K562 (cell line): ENCODE measurements around the gene CCDC144A.
"Not testable (repeated sequence)": the region's sequence is repeated elsewhere in the genome, so short reads cannot be mapped to it uniquely, and the experiment has no call there.

Source experiments
- CCNT2 ChIP-seq: IDR thresholded peaks from 2 replicates; pipeline ENCODE4 v1.6.1; 2011; ENCODE audit warnings: borderline replicate concordance, low read depth, mild to moderate bottlenecking, moderate library complexity, mixed read lengths, low read length; ENCODE audit not compliant: insufficient read length; ENCODE audit errors: extremely low read depth
- CREM ChIP-seq: IDR thresholded peaks from 2 replicates; pipeline ENCODE4 v1.6.1; 2014; ENCODE audit warnings: antibody characterized with exemption, low read depth
- CTCF ChIP-seq, 3 experiments: IDR thresholded peaks in 2 of 3; conservative IDR thresholded peaks in 1 of 3; 2 replicates each; pipeline ENCODE4 v1.5.1; 2011 to 2012; ENCODE audit warnings: low read length in 3 of 3, mild to moderate bottlenecking in 3 of 3, control low read depth in 2 of 3, improper control_type of control experiment in 1 of 3, inconsistent platforms in 1 of 3, low read depth in 1 of 3, mixed read lengths in 1 of 3, moderate library complexity in 1 of 3; ENCODE audit not compliant: insufficient read depth in 2 of 3
- E2F5 ChIP-seq: sonication (generic); formaldehyde crosslinking; IDR thresholded peaks from 2 replicates; pipeline ENCODE4 v1.8.0; 2022; ENCODE audit warnings: mild to moderate bottlenecking, missing genetic modification reagents
- HNRNPK ChIP-seq: fragments of 200-400 bp; formaldehyde crosslinking; IDR thresholded peaks from one replicate; pipeline ENCODE4 v1.6.1; 2018; ENCODE audit warnings: mild to moderate bottlenecking, low read depth, low read length; ENCODE audit not compliant: poor library complexity, severe bottlenecking
- MCM3 ChIP-seq: fragments of 450-650 bp; IDR thresholded peaks from 2 replicates; pipeline ENCODE4 v1.6.1; 2016
- TF ChIP-seq, protein P1 (sequence below): sonication (generic); formaldehyde crosslinking; IDR thresholded peaks from 2 replicates; pipeline ENCODE4 v1.9.0; 2022; ENCODE audit warnings: mild to moderate bottlenecking, missing genetic modification reagents

GRCh38 chr17:16757520-16757919 is 67.5 kb downstream of the CCDC144A start:
- TF ChIP-seq CREM; MCM3; E2F5; HNRNPK; CCNT2; CTCF (IDR thresholded peaks at IDR 0.05 in 2 of 3, conservative IDR thresholded peaks at IDR 0.05 in 1 of 3; ENCODE audit: insufficient read depth in 2 of 3, low read depth in 1 of 3, low read length in 3 of 3): not testable (repeated sequence)
- TF ChIP-seq, protein P1, sequence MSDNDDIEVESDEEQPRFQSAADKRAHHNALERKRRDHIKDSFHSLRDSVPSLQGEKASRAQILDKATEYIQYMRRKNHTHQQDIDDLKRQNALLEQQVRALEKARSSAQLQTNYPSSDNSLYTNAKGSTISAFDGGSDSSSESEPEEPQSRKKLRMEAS (CRISPR knock-in tag): not testable (repeated sequence)
